GM23248 (cell line): ENCODE measurements around the gene NANS.

Source experiments
- EZH2 ChIP-seq: fragments of 200-600 bp; sonication (generic); IDR thresholded peaks from 2 replicates; pipeline ENCODE4 v1.6.1; 2018; ENCODE audit warnings: antibody characterized with exemption, mild to moderate bottlenecking; ENCODE audit not compliant: insufficient read depth, poor library complexity, severe bottlenecking
- EZH2phosphoT487 ChIP-seq: fragments of 200-600 bp; sonication (generic); IDR thresholded peaks from 2 replicates; pipeline ENCODE4 v1.6.1; 2018; ENCODE audit warnings: antibody characterized with exemption, moderate library complexity, mild to moderate bottlenecking, low read depth; ENCODE audit not compliant: insufficient read depth

GRCh38 chr9:98016137-98016680, 40.3 kb upstream of the NANS start:
- TF ChIP-seq EZH2, result no peak
- TF ChIP-seq EZH2phosphoT487, result no peak
